K562 (cell line): ENCODE results near the gene MIEF1. TPM values are rescaled to one million over a fixed set of nuclear protein-coding genes. Genes with fewer than 3 reads are reported as not detected.

Experiments used
- CBX8 ChIP-seq: fragments of 200-600 bp; sonication (generic); IDR thresholded peaks from 2 replicates; pipeline ENCODE4 v1.6.1; 2012; ENCODE audit warnings: borderline replicate concordance, mixed run types, low read depth, mild to moderate bottlenecking, moderate library complexity, mixed read lengths, low read length, control low read depth, inconsistent platforms; ENCODE audit not compliant: poor library complexity, severe bottlenecking; ENCODE audit errors: extremely low read depth
- CCNT2 ChIP-seq: IDR thresholded peaks from 2 replicates; pipeline ENCODE4 v1.6.1; 2011; ENCODE audit warnings: borderline replicate concordance, low read depth, mild to moderate bottlenecking, moderate library complexity, mixed read lengths, low read length; ENCODE audit not compliant: insufficient read length; ENCODE audit errors: extremely low read depth
- ELF1 ChIP-seq: fragments of 200-800 bp; sonication (Bioruptor generic); IDR thresholded peaks from 2 replicates; pipeline ENCODE4 v1.6.1; 2016; ENCODE audit warnings: missing genetic modification characterization, missing compliant biosample characterization
- FOXA1 ChIP-seq: fragments of 450-650 bp; IDR thresholded peaks from 2 replicates; pipeline ENCODE4 v1.6.1; 2016; ENCODE audit warnings: mild to moderate bottlenecking, borderline replicate concordance
- GABPB1 ChIP-seq: sonication (generic); formaldehyde crosslinking; IDR thresholded peaks from 2 replicates; pipeline ENCODE4 v1.8.0; 2022; ENCODE audit warnings: mild to moderate bottlenecking, missing genetic modification reagents
- HDAC1 ChIP-seq, 2 experiments: fragments of 450-650 bp; IDR thresholded peaks; 2 replicates each; pipeline ENCODE4 v1.6.1; 2016 to 2017; ENCODE audit warnings: inconsistent platforms in 1 of 2, mild to moderate bottlenecking in 1 of 2, moderate library complexity in 1 of 2
- JUN ChIP-seq, 2 experiments: sonication (generic) in 1 of 2; formaldehyde crosslinking in 1 of 2; IDR thresholded peaks; 2 replicates each; pipeline versions ENCODE4 v1.6.1 to v1.8.0; 2012 to 2022; ENCODE audit warnings: borderline replicate concordance in 2 of 2, mild to moderate bottlenecking in 2 of 2, improper control_type of control experiment in 1 of 2, low read depth in 1 of 2, low read length in 1 of 2, missing genetic modification reagents in 1 of 2
- L3MBTL2 ChIP-seq: fragments of 450-650 bp; IDR thresholded peaks from 2 replicates; pipeline ENCODE4 v1.6.1; 2016; ENCODE audit warnings: mild to moderate bottlenecking, moderate library complexity
- MTA1 ChIP-seq: fragments of 450-650 bp; IDR thresholded peaks from 2 replicates; pipeline ENCODE4 v1.6.1; 2017; ENCODE audit warnings: borderline replicate concordance
- NR2C2 ChIP-seq, 2 experiments: fragments of 200-800 bp in 1 of 2; sonication (Bioruptor generic) in 1 of 2; sonication (generic) in 1 of 2; formaldehyde crosslinking in 1 of 2; IDR thresholded peaks; 2 replicates each; pipeline versions ENCODE4 v1.6.1 to v1.8.0; 2016 to 2022; ENCODE audit warnings: mild to moderate bottlenecking in 1 of 2, missing compliant biosample characterization in 1 of 2, missing genetic modification characterization in 1 of 2, missing genetic modification reagents in 1 of 2
- NRF1 ChIP-seq, 2 experiments: fragments of 450-650 bp; IDR thresholded peaks in 1 of 2; conservative IDR thresholded peaks in 1 of 2; 2 replicates each; pipeline ENCODE4 v1.6.1; 2014; ENCODE audit warnings: mild to moderate bottlenecking in 2 of 2
- SP1 ChIP-seq: sonication (generic); formaldehyde crosslinking; IDR thresholded peaks from 2 replicates; pipeline ENCODE4 v1.8.1; 2022; ENCODE audit warnings: mild to moderate bottlenecking, missing genetic modification reagents
- SP2 ChIP-seq: IDR thresholded peaks from 2 replicates; pipeline ENCODE4 v1.6.1; 2011; ENCODE audit warnings: mild to moderate bottlenecking, low read depth, low read length, moderate library complexity; ENCODE audit not compliant: poor library complexity, severe bottlenecking; ENCODE audit errors: extremely low read depth
- TAF7 ChIP-seq: fragments of 450-650 bp; IDR thresholded peaks from 2 replicates; pipeline ENCODE4 v1.6.1; 2016; ENCODE audit warnings: missing genetic modification characterization, missing compliant biosample characterization
- polyA plus RNA-seq, 8 experiments: library from polyadenylated mRNA; depleted of rRNA in 4 of 8; stranded (reverse) in 5 of 8; unstranded in 3 of 8; fragments of >200 nt; fragmentation: Nextera tagmentation in 2 of 8; fragmentation: Illumina TruSeq in 1 of 8; extraction: Ambion mirVana in 2 of 8; extraction: Trizol in 1 of 8; gene quantifications; 2 replicates each; pipeline versions ENCODE4 v1.2.1 to v1.2.3, GENCODE V29; 2011 to 2014; ENCODE audit warnings: inconsistent platforms in 1 of 8, missing spikeins in 1 of 8
- total RNA-seq, 7 experiments: library from RNA; depleted of rRNA in 6 of 7; stranded (reverse); fragments of >200 nt in 6 of 7; fragmentation: Illumina TruSeq in 2 of 7; extraction: Trizol in 2 of 7; gene quantifications; 2 replicates each; pipeline versions ENCODE4 v1.2.1 to v1.2.3, GENCODE V29; 2011 to 2021; ENCODE audit warnings: low replicate concordance in 1 of 7
- TF ChIP-seq, protein P1 (sequence below): conservative IDR thresholded peaks from 2 replicates; pipeline ENCODE4 v1.6.1; 2011; ENCODE audit warnings: low read depth, mild to moderate bottlenecking, low read length; ENCODE audit not compliant: control insufficient read depth
- TF ChIP-seq, protein P2 (sequence below): fragments of 450-650 bp; formaldehyde crosslinking; IDR thresholded peaks from 2 replicates; pipeline ENCODE4 v1.4.0; 2022; ENCODE audit warnings: missing genetic modification characterization
- TF ChIP-seq, protein P3 (sequence below): sonication (generic); formaldehyde crosslinking; IDR thresholded peaks from 2 replicates; pipeline ENCODE4 v1.9.0; 2022; ENCODE audit warnings: mild to moderate bottlenecking, missing genetic modification reagents
- TF ChIP-seq, protein P4 (sequence below): fragments of 450-650 bp; IDR thresholded peaks from 2 replicates; pipeline ENCODE4 v1.6.1; 2016; ENCODE audit warnings: borderline replicate concordance

The MIEF1 gene
- total and polyA plus RNA-seq, 9 of the 15 experiments (the other 6 are each of a cell fraction or from before 2014, with no cell fraction given), result 10.9 to 51.8 (median 25.5) TPM

DNA sequence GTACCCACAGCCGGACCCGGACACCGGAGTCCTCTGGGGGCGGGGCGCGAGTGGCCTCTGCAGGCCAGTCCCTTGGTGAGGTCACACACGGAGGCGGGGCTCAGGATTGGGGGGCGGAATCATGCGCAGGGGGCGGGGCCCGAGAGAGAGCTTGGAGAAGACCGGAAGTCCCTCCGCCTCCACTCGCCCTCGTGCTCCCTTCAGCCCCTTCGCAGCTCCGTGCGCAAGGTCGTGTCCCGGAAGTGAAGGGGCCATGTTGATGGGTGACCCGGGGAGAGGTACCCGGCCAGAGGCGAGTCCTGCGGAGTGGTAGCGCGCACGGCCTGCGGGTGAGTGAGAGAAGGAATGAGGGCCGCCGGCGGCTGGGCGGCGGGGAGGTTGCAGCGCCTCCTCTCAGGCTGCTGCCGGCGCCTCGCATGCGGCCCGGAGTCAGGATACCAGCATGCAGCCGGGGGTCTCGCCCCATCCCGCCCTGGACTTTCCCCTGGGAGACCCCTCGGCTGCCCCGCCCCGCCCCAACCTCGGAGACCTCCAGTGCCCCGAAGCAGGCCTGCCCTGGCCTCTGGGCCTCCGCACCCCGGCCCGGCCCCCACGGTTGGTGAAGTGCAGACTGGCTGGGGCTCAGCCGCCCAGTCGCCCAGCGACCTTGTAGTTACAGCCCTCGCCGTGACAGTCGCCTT, at the start of gene MIEF1 (continued):
- peak; percentile 75; the same call in 1 of the 2 replicates for TF ChIP-seq SP1 (CRISPR knock-in tag)
- 0 out of 2 replicates have a peak, but pooled peaks have one; percentile 18 for TF ChIP-seq TAF7 (tag)
- peak in 1 of 2 experiments; percentile 88; a peak in 2 of 4 replicates for TF ChIP-seq HDAC1 (IDR thresholded peaks at IDR 0.05)
- TF ChIP-seq MTA1, result no peak
- TF ChIP-seq CBX8, result no peak
- TF ChIP-seq, protein P1, sequence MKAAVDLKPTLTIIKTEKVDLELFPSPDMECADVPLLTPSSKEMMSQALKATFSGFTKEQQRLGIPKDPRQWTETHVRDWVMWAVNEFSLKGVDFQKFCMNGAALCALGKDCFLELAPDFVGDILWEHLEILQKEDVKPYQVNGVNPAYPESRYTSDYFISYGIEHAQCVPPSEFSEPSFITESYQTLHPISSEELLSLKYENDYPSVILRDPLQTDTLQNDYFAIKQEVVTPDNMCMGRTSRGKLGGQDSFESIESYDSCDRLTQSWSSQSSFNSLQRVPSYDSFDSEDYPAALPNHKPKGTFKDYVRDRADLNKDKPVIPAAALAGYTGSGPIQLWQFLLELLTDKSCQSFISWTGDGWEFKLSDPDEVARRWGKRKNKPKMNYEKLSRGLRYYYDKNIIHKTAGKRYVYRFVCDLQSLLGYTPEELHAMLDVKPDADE, result peak; percentile 29
- TF ChIP-seq SP2, result no peak
- peak; percentile 92 to 93 for TF ChIP-seq NRF1 (conservative IDR thresholded peaks at IDR 0.05 in 1 of 2, IDR thresholded peaks at IDR 0.05 in 1 of 2)
- TF ChIP-seq L3MBTL2, result peak; percentile 80
- TF ChIP-seq CCNT2, result peak; percentile 36
- TF ChIP-seq JUN (IDR thresholded peaks at IDR 0.05; ENCODE audit: borderline replicate concordance, low read depth, low read length), result peak; percentile 48; the same call in 1 of the 2 replicates
- no peak for TF ChIP-seq JUN (CRISPR knock-in tag; IDR thresholded peaks at IDR 0.05; ENCODE audit: borderline replicate concordance)
- TF ChIP-seq, protein P2, sequence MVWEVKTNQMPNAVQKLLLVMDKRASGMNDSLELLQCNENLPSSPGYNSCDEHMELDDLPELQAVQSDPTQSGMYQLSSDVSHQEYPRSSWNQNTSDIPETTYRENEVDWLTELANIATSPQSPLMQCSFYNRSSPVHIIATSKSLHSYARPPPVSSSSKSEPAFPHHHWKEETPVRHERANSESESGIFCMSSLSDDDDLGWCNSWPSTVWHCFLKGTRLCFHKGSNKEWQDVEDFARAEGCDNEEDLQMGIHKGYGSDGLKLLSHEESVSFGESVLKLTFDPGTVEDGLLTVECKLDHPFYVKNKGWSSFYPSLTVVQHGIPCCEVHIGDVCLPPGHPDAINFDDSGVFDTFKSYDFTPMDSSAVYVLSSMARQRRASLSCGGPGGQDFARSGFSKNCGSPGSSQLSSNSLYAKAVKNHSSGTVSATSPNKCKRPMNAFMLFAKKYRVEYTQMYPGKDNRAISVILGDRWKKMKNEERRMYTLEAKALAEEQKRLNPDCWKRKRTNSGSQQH (CRISPR knock-in tag), result no peak
- TF ChIP-seq GABPB1 (CRISPR knock-in tag), result peak; percentile 95
- TF ChIP-seq, protein P3, sequence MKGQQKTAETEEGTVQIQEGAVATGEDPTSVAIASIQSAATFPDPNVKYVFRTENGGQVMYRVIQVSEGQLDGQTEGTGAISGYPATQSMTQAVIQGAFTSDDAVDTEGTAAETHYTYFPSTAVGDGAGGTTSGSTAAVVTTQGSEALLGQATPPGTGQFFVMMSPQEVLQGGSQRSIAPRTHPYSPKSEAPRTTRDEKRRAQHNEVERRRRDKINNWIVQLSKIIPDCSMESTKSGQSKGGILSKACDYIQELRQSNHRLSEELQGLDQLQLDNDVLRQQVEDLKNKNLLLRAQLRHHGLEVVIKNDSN (CRISPR knock-in tag), result peak; percentile 53; the same call in 1 of the 2 replicates
- no peak for TF ChIP-seq FOXA1
- TF ChIP-seq, protein P4, sequence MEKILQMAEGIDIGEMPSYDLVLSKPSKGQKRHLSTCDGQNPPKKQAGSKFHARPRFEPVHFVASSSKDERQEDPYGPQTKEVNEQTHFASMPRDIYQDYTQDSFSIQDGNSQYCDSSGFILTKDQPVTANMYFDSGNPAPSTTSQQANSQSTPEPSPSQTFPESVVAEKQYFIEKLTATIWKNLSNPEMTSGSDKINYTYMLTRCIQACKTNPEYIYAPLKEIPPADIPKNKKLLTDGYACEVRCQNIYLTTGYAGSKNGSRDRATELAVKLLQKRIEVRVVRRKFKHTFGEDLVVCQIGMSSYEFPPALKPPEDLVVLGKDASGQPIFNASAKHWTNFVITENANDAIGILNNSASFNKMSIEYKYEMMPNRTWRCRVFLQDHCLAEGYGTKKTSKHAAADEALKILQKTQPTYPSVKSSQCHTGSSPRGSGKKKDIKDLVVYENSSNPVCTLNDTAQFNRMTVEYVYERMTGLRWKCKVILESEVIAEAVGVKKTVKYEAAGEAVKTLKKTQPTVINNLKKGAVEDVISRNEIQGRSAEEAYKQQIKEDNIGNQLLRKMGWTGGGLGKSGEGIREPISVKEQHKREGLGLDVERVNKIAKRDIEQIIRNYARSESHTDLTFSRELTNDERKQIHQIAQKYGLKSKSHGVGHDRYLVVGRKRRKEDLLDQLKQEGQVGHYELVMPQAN, result peak; percentile 90; the same call in 1 of the 2 replicates
- peak; percentile 97 for TF ChIP-seq NR2C2 (CRISPR knock-in tag; IDR thresholded peaks at IDR 0.05)
- TF ChIP-seq NR2C2 (tag; IDR thresholded peaks at IDR 0.05), result peak; percentile 99
- peak; percentile 80 for TF ChIP-seq ELF1
